ENCODE measurements around the gene SLC19A3.

GRCh38 chr2:227720680-227721079 lies 2.9 kb upstream of the SLC19A3 start:
- TF ChIP-seq CTCF (IDR thresholded peaks at IDR 0.05): no peak
- TF ChIP-seq POLR2A (IDR thresholded peaks at IDR 0.05): no peak
